SK-N-SH (cell line): ENCODE results near the gene TRMT112. TPM values are rescaled to one million over a fixed set of nuclear protein-coding genes. Genes with fewer than 3 reads are reported as not detected.

Experiments used
- CTCF ChIA-PET: fragments of 300-600, 350-600 bp; formaldehyde crosslinking; extraction: SDS; loops from one replicate; lab custom pipeline; 2021; lab: Yijun Ruan, JAX
- POLR2A ChIA-PET: fragments of 350-600 bp; sonication (Branson Sonifier 250); formaldehyde crosslinking; extraction: SDS; loops from one replicate; lab custom pipeline; 2020; ENCODE audit warnings: antibody characterized with exemption, inconsistent platforms; lab: Yijun Ruan, JAX
- DNase-seq: peaks from one replicate; pipeline ENCODE4 v3.0.0; 2012
- H2AFZ ChIP-seq: fragments of 200-600 bp; sonication (generic); 2 replicates; pipeline ENCODE4 v1.8.1; 2016; ENCODE audit warnings: antibody characterized with exemption, mild to moderate bottlenecking, low read depth
- H3F3A ChIP-seq: fragments of 200-600 bp; sonication (generic); replicated peaks from 2 replicates; pipeline ENCODE3; 2016; ENCODE audit warnings: antibody characterized with exemption, mild to moderate bottlenecking; ENCODE audit not compliant: insufficient read depth
- H3K27ac ChIP-seq, 2 experiments: fragments of 200-500 bp in 1 of 2; fragments of 200-600 bp in 1 of 2; sonication (Bioruptor generic) in 1 of 2; sonication (generic), shearing (Covaris generic) in 1 of 2; 2 replicates each; pipeline versions ENCODE4 v1.5.1 to v1.6.1; 2014 to 2016; ENCODE audit warnings: low read depth in 2 of 2, inconsistent platforms in 1 of 2, low read length in 1 of 2, mild to moderate bottlenecking in 1 of 2, mixed read lengths in 1 of 2
- H3K27me3 ChIP-seq: fragments of 200-600 bp; sonication (generic), shearing (Covaris generic); 2 replicates; pipeline ENCODE4 v1.6.1; 2016; ENCODE audit warnings: mixed run types; ENCODE audit not compliant: insufficient read depth
- H3K36me3 ChIP-seq, 2 experiments: fragments of 200-500 bp in 1 of 2; fragments of 200-600 bp in 1 of 2; sonication (Bioruptor generic) in 1 of 2; sonication (generic) in 1 of 2; replicated peaks in 1 of 2; 2 replicates each; pipeline versions ENCODE3 to v1.5.1; 2014 to 2016; ENCODE audit warnings: low read length in 1 of 2, mild to moderate bottlenecking in 1 of 2; ENCODE audit not compliant: insufficient read depth in 2 of 2, control insufficient read depth in 1 of 2
- H3K4me1 ChIP-seq, 2 experiments: fragments of 200-500 bp in 1 of 2; fragments of 200-600 bp in 1 of 2; sonication (Bioruptor generic) in 1 of 2; sonication (generic), shearing (Covaris generic) in 1 of 2; 2 replicates each; pipeline versions ENCODE4 v1.5.1 to v1.6.1; 2014 to 2016; ENCODE audit warnings: low read depth in 1 of 2, low read length in 1 of 2, mixed run types in 1 of 2; ENCODE audit not compliant: insufficient read depth in 2 of 2, control insufficient read depth in 1 of 2
- H3K4me2 ChIP-seq: fragments of 200-600 bp; sonication (generic), shearing (Covaris generic); 2 replicates; pipeline ENCODE4 v1.6.1; 2017; ENCODE audit warnings: mixed run types
- H3K4me3 ChIP-seq, 2 experiments: fragments of 200-500 bp in 1 of 2; fragments of 200-600 bp in 1 of 2; sonication (Bioruptor generic) in 1 of 2; sonication (generic), shearing (Covaris generic) in 1 of 2; 2 replicates each; pipeline versions ENCODE4 v1.5.1 to v1.8.1; 2014 to 2016; ENCODE audit warnings: low read depth in 2 of 2, inconsistent platforms in 1 of 2, low read length in 1 of 2, mild to moderate bottlenecking in 1 of 2, mixed read lengths in 1 of 2, moderate library complexity in 1 of 2
- H3K79me2 ChIP-seq: fragments of 200-600 bp; sonication (generic); 2 replicates; pipeline ENCODE4 v1.8.1; 2017; ENCODE audit warnings: mild to moderate bottlenecking; ENCODE audit not compliant: insufficient read depth
- H3K9ac ChIP-seq: fragments of 200-600 bp; sonication (generic); 2 replicates; pipeline ENCODE4 v1.6.1; 2017; ENCODE audit warnings: mixed run types
- H3K9me2 ChIP-seq: fragments of 200-600 bp; sonication (generic); 2 replicates; pipeline ENCODE4 v1.6.1; 2017; ENCODE audit warnings: mixed run types
- H3K9me3 ChIP-seq: fragments of 200-600 bp; sonication (generic); 2 replicates; pipeline ENCODE4 v1.6.1; 2017; ENCODE audit warnings: mixed run types, mild to moderate bottlenecking, moderate library complexity
- H4K20me1 ChIP-seq: fragments of 200-600 bp; sonication (generic); 2 replicates; pipeline ENCODE4 v1.6.1; 2017; ENCODE audit warnings: mild to moderate bottlenecking, mixed run types; ENCODE audit not compliant: insufficient read depth
- CHD2 ChIP-seq: fragments of 150-350 bp; IDR thresholded peaks from 2 replicates; pipeline ENCODE4 v1.6.1; 2018; ENCODE audit warnings: low read length; ENCODE audit not compliant: partially characterized antibody
- FOSL2 ChIP-seq: IDR thresholded peaks from 2 replicates; pipeline ENCODE4 v1.4.0; 2012; ENCODE audit warnings: low read depth, mild to moderate bottlenecking, moderate library complexity, borderline replicate concordance
- FOXJ3 ChIP-seq: sonication (generic); formaldehyde crosslinking; IDR thresholded peaks from 2 replicates; pipeline ENCODE4 v1.5.1; 2020; ENCODE audit warnings: mild to moderate bottlenecking, missing genetic modification reagents
- FOXM1 ChIP-seq: IDR thresholded peaks from 2 replicates; pipeline ENCODE4 v1.4.0; 2012; ENCODE audit warnings: low read depth, mild to moderate bottlenecking
- MEF2A ChIP-seq: IDR thresholded peaks from 2 replicates; pipeline ENCODE4 v1.4.0; 2012; ENCODE audit warnings: low read depth, borderline replicate concordance
- MXI1 ChIP-seq: IDR thresholded peaks from 2 replicates; pipeline ENCODE4 v1.6.1; 2012; ENCODE audit warnings: mild to moderate bottlenecking, low read depth, low read length, improper control_type of control experiment
- NFIC ChIP-seq: IDR thresholded peaks from 2 replicates; pipeline ENCODE4 v1.4.0; 2012; ENCODE audit warnings: borderline replicate concordance
- POLR2AphosphoS5 ChIP-seq: IDR thresholded peaks from 2 replicates; pipeline ENCODE4 v1.6.1; 2012; ENCODE audit warnings: low read depth, low read length
- RAD21 ChIP-seq: IDR thresholded peaks from 2 replicates; pipeline ENCODE4 v1.6.1; 2012; ENCODE audit warnings: mild to moderate bottlenecking, low read length
- RFX5 ChIP-seq: IDR thresholded peaks from 2 replicates; pipeline ENCODE4 v1.6.1; 2012; ENCODE audit warnings: mild to moderate bottlenecking, improper control_type of control experiment, low read length
- SIN3A ChIP-seq: IDR thresholded peaks from 2 replicates; pipeline ENCODE4 v1.6.1; 2012; ENCODE audit warnings: low read depth, mild to moderate bottlenecking, low read length, moderate library complexity, borderline replicate concordance
- TAF1 ChIP-seq: IDR thresholded peaks from 2 replicates; pipeline ENCODE4 v1.6.1; 2012; ENCODE audit warnings: low read depth, mild to moderate bottlenecking, low read length, moderate library complexity, borderline replicate concordance
- TCF12 ChIP-seq: IDR thresholded peaks from 2 replicates; pipeline ENCODE4 v1.4.0; 2012
- TEAD4 ChIP-seq: IDR thresholded peaks from 2 replicates; pipeline ENCODE4 v1.4.0; 2012; ENCODE audit warnings: mild to moderate bottlenecking, borderline replicate concordance; ENCODE audit not compliant: insufficient read depth
- YY1 ChIP-seq: IDR thresholded peaks from 2 replicates; pipeline ENCODE4 v1.4.0; 2012; ENCODE audit warnings: low read depth, mild to moderate bottlenecking
- WGBS: methylation state at CpG from one replicate; pipeline ENCODE4 v1.1.6; 2017; ENCODE audit warnings: low lambda C conversion rate; 5-methylcytosine and 5-hydroxymethylcytosine counted together
- polyA plus RNA-seq, 3 experiments: library from polyadenylated mRNA; depleted of rRNA; stranded (reverse); fragments of >200 nt; gene quantifications; 2 replicates each; pipeline ENCODE4 v1.2.3, GENCODE V29; 2012
- TF ChIP-seq, protein P1 (sequence below): fragments of 200-600 bp; sonication (generic); IDR thresholded peaks from 2 replicates; pipeline ENCODE4 v1.6.1; 2017; ENCODE audit warnings: antibody characterized with exemption, mild to moderate bottlenecking, moderate library complexity
- TF ChIP-seq, protein P2 (sequence below): fragments of 150-350 bp; IDR thresholded peaks from 2 replicates; pipeline ENCODE4 v1.6.1; 2017; ENCODE audit warnings: antibody characterized with exemption, low read length, low read depth, borderline replicate concordance
- TF ChIP-seq, protein P3 (sequence below): IDR thresholded peaks from 2 replicates; pipeline ENCODE4 v1.6.1; 2012; ENCODE audit warnings: mild to moderate bottlenecking, low read depth, low read length, moderate library complexity
- TF ChIP-seq, protein P4 (sequence below): fragments of 150-350 bp; IDR thresholded peaks from 2 replicates; pipeline ENCODE4 v1.6.1; 2016; ENCODE audit warnings: mild to moderate bottlenecking, low read depth, low read length

Gene TRMT112
- polyA plus RNA-seq, 1 of the 3 experiments (the other 2 are of a cell fraction), result 699 TPM

DNA sequence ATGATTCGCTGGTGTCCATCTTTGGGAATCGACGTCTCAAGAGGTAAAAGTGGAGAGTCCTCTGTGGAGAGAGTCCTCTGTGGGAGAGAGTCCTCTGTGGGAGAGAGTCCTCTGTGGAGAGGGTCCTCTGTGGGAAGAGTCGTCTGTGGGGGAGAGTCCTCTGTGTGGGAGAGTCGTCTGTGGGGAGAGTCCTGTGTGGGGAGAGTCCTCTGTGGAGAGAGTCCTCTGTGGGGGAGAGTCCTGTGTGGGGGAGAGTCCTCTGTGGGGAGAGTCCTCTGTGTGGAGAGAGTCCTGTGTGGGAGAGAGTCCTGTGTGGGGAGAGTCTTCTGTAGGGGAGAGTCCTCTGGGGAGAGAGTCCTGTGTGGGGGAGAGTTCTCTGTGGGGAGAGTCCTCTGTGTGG, 3.7 kb upstream of the TRMT112 start:
- TF ChIP-seq, protein P1, sequence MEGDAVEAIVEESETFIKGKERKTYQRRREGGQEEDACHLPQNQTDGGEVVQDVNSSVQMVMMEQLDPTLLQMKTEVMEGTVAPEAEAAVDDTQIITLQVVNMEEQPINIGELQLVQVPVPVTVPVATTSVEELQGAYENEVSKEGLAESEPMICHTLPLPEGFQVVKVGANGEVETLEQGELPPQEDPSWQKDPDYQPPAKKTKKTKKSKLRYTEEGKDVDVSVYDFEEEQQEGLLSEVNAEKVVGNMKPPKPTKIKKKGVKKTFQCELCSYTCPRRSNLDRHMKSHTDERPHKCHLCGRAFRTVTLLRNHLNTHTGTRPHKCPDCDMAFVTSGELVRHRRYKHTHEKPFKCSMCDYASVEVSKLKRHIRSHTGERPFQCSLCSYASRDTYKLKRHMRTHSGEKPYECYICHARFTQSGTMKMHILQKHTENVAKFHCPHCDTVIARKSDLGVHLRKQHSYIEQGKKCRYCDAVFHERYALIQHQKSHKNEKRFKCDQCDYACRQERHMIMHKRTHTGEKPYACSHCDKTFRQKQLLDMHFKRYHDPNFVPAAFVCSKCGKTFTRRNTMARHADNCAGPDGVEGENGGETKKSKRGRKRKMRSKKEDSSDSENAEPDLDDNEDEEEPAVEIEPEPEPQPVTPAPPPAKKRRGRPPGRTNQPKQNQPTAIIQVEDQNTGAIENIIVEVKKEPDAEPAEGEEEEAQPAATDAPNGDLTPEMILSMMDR, result no peak
- TF ChIP-seq SIN3A (no peak), MXI1 (no peak), TCF12 (no peak), POLR2AphosphoS5 (no peak), MEF2A (no peak), NFIC (no peak), FOXM1 (no peak), YY1 (no peak)
- TF ChIP-seq, protein P2, sequence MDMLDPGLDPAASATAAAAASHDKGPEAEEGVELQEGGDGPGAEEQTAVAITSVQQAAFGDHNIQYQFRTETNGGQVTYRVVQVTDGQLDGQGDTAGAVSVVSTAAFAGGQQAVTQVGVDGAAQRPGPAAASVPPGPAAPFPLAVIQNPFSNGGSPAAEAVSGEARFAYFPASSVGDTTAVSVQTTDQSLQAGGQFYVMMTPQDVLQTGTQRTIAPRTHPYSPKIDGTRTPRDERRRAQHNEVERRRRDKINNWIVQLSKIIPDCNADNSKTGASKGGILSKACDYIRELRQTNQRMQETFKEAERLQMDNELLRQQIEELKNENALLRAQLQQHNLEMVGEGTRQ, result no peak
- H3K36me3 ChIP-seq, result peaks cover 0 to 14% of the 10 kb centered on the region in 2 experiments
- H2AFZ ChIP-seq, result no peak overlapping the region
- no peak for DNase-seq
- H3K27me3 ChIP-seq, result no peaks in the 10 kb centered on the region
- peaks cover 0 to 13% of the 10 kb centered on the region in 2 experiments; a peak in 2 of 4 replicates for H3K4me1 ChIP-seq
- no peaks in the 10 kb centered on the region for H3K9me3 ChIP-seq
- H3K4me2 ChIP-seq, result no peak overlapping the region
- no peaks in the 10 kb centered on the region for H4K20me1 ChIP-seq
- H3K27ac ChIP-seq, result no peak overlapping the region
- ChIA-PET CTCF (no interaction called here), POLR2A (no interaction called here)
- no peaks in the 10 kb centered on the region for H3K9me2 ChIP-seq
- no peak overlapping the region for H3K9ac ChIP-seq
- H3F3A ChIP-seq, result peaks cover 8% of the 10 kb centered on the region
- 87% methylated on average over 5 of the region's 5 CpGs for WGBS
- peaks cover 38% of the 10 kb centered on the region for H3K79me2 ChIP-seq
- H3K4me3 ChIP-seq, result no peak overlapping the region

DNA sequence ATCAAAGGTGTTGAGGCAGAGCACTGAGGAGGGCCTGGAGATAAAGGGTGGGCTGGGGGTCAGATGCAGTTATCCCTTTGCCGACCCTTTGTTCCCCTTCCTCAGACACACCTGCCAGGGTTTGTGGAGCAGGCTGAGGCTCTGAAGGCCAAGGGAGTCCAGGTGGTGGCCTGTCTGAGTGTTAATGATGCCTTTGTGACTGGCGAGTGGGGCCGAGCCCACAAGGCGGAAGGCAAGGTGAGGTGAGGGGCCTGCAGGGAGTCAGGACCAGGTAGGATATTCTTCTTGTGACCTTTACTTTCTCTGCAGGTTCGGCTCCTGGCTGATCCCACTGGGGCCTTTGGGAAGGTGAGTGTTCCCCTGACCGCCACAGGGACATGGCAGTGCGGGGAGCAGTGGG, 3.2 kb upstream of the TRMT112 start:
- no peak for DNase-seq
- TF ChIP-seq TAF1, result no peak
- no peak for TF ChIP-seq TEAD4
- TF ChIP-seq RAD21, result no peak
- TF ChIP-seq, protein P3, sequence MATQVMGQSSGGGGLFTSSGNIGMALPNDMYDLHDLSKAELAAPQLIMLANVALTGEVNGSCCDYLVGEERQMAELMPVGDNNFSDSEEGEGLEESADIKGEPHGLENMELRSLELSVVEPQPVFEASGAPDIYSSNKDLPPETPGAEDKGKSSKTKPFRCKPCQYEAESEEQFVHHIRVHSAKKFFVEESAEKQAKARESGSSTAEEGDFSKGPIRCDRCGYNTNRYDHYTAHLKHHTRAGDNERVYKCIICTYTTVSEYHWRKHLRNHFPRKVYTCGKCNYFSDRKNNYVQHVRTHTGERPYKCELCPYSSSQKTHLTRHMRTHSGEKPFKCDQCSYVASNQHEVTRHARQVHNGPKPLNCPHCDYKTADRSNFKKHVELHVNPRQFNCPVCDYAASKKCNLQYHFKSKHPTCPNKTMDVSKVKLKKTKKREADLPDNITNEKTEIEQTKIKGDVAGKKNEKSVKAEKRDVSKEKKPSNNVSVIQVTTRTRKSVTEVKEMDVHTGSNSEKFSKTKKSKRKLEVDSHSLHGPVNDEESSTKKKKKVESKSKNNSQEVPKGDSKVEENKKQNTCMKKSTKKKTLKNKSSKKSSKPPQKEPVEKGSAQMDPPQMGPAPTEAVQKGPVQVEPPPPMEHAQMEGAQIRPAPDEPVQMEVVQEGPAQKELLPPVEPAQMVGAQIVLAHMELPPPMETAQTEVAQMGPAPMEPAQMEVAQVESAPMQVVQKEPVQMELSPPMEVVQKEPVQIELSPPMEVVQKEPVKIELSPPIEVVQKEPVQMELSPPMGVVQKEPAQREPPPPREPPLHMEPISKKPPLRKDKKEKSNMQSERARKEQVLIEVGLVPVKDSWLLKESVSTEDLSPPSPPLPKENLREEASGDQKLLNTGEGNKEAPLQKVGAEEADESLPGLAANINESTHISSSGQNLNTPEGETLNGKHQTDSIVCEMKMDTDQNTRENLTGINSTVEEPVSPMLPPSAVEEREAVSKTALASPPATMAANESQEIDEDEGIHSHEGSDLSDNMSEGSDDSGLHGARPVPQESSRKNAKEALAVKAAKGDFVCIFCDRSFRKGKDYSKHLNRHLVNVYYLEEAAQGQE, result no peak
- TF ChIP-seq, protein P4, sequence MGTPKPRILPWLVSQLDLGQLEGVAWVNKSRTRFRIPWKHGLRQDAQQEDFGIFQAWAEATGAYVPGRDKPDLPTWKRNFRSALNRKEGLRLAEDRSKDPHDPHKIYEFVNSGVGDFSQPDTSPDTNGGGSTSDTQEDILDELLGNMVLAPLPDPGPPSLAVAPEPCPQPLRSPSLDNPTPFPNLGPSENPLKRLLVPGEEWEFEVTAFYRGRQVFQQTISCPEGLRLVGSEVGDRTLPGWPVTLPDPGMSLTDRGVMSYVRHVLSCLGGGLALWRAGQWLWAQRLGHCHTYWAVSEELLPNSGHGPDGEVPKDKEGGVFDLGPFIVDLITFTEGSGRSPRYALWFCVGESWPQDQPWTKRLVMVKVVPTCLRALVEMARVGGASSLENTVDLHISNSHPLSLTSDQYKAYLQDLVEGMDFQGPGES, result no peak
- TF ChIP-seq CHD2, result no peak
- no peak for TF ChIP-seq FOXJ3 (CRISPR knock-in tag)
- no peak for TF ChIP-seq RFX5
- TF ChIP-seq TCF12, result no peak
- no peak for TF ChIP-seq NFIC
- no peak for TF ChIP-seq FOSL2
- no peaks in the 10 kb centered on the region for H3K9me3 ChIP-seq
- ChIA-PET CTCF (no interaction called here), POLR2A (no interaction called here)
- H3K9ac ChIP-seq, result no peak overlapping the region
- no peaks in the 10 kb centered on the region for H4K20me1 ChIP-seq
- H3K27ac ChIP-seq, result no peak overlapping the region
- 95% methylated on average over 5 of the region's 7 CpGs for WGBS
- H3K36me3 ChIP-seq, result peaks cover 0 to 18% of the 10 kb centered on the region in 2 experiments
- H3K79me2 ChIP-seq, result peaks cover 39% of the 10 kb centered on the region
- no peaks in the 10 kb centered on the region for H3K27me3 ChIP-seq
- H3K4me2 ChIP-seq, result no peak overlapping the region
- peaks cover 0 to 15% of the 10 kb centered on the region in 2 experiments; a peak in 2 of 4 replicates for H3K4me1 ChIP-seq
- no peaks in the 10 kb centered on the region for H3K9me2 ChIP-seq
- H3K4me3 ChIP-seq, result no peak overlapping the region
- no peak overlapping the region for H2AFZ ChIP-seq
- peaks cover 8% of the 10 kb centered on the region for H3F3A ChIP-seq
